Stimulated activated CD8-positive, alpha-beta memory T cell treated with anti-CD3 and anti-CD28 coated beads, Interleukin-12 subunit alpha, Interleukin-12 subunit beta, amount 100 ng/mL, for 4 hours (primary cell): Measurements from ENCODE around the gene UTP4.
"Not testable (repeated sequence)": the region's sequence is repeated elsewhere in the genome, so short reads cannot be mapped to it uniquely, and the experiment has no call there.

Experiments used
- DNase-seq: peaks from one replicate; pipeline ENCODE4 v3.0.0-alpha.2; 2020; ENCODE audit warnings: low read depth

The UTP4 gene

GRCh38 chr16:69131167-69131838, 1.1 kb upstream of the UTP4 start:
- no peak for DNase-seq

- DNase-seq = peak; percentile 63
These were observed 518 bp upstream of the UTP4 start for GRCh38 chr16:69131839-69132423.

- no peak for DNase-seq
These were observed 1.0 kb downstream of the UTP4 start for GRCh38 chr16:69133373-69133954.

GRCh38 chr16:69138608-69139007, 6.2 kb downstream of the UTP4 start:
- DNase-seq = no peak

GRCh38 chr16:69139464-69139863, 7.0 kb downstream of the UTP4 start:
- not testable (repeated sequence) for DNase-seq

- no peak for DNase-seq
These were observed 8.6 kb downstream of the UTP4 start for GRCh38 chr16:69141014-69141413.

GRCh38 chr16:69141936-69142335, 9.5 kb downstream of the UTP4 start:
- no peak for DNase-seq

GRCh38 chr16:69143116-69143515, 10.7 kb downstream of the UTP4 start:
- DNase-seq = no peak

GRCh38 chr16:69145658-69146057, 13.2 kb downstream of the UTP4 start:
- DNase-seq = no peak

- not testable (repeated sequence) for DNase-seq
These were observed 17.2 kb downstream of the UTP4 start for GRCh38 chr16:69149621-69150020.

GRCh38 chr16:69150146-69150865, 17.9 kb downstream of the UTP4 start:
- no peak for DNase-seq

- DNase-seq = no peak
These were observed 24.7 kb downstream of the UTP4 start for GRCh38 chr16:69157196-69157595.

- no peak for DNase-seq
These were observed 27.7 kb downstream of the UTP4 start for GRCh38 chr16:69160192-69160591.

GRCh38 chr16:69165584-69165983, 33.1 kb downstream of the UTP4 start:
- DNase-seq = no peak

GRCh38 chr16:69166221-69166833, 33.9 kb downstream of the UTP4 start:
- peak; percentile 51 for DNase-seq

- no peak for DNase-seq
These were observed 34.8 kb downstream of the UTP4 start for GRCh38 chr16:69166946-69167930.

- no peak for DNase-seq
These were observed 36.6 kb downstream of the UTP4 start for GRCh38 chr16:69169051-69169450.

- no peak for DNase-seq
These were observed 37.3 kb downstream of the UTP4 start for GRCh38 chr16:69169607-69170352.

- DNase-seq = no peak
These were observed 39.1 kb downstream of the UTP4 start for GRCh38 chr16:69171325-69172084.
